Breast epithelium (tissue), 4 donors: Measurements from ENCODE around the gene SYN1. TPM values are rescaled to one million over a fixed set of nuclear protein-coding genes. Genes with fewer than 3 reads are reported as not detected.
"Not testable (repeated sequence)": the region's sequence is repeated elsewhere in the genome, so short reads cannot be mapped to it uniquely, and the experiment has no call there.

ENCODE experiments used
- DNase-seq, 2 donors: peaks; one replicate each; pipeline ENCODE4 v3.0.0-alpha.2; 2019; ENCODE audit warnings: low spot score in 2 of 2
- H3K27ac ChIP-seq, 2 donors: fragments of 200-600 bp; sonication (generic) in 1 of 2; one replicate each; pipeline ENCODE4 v1.5.1; 2016 to 2019; ENCODE audit warnings: mild to moderate bottlenecking in 1 of 2
- H3K27me3 ChIP-seq, 2 donors: fragments of 200-600 bp; sonication (generic) in 1 of 2; one replicate each; pipeline versions ENCODE4 v1.5.1 to v1.6.0; 2017 to 2019; ENCODE audit warnings: control low read depth in 1 of 2, mild to moderate bottlenecking in 1 of 2
- H3K36me3 ChIP-seq: fragments of 200-600 bp; one replicate; pipeline ENCODE4 v1.5.1; 2019
- H3K4me1 ChIP-seq, 2 donors: fragments of 200-600 bp; sonication (generic); one replicate each; pipeline ENCODE4 v1.5.1; 2016 to 2019; ENCODE audit warnings: control low read depth in 1 of 2
- H3K4me3 ChIP-seq, 3 donors: fragments of 200-600 bp; sonication (generic); 1 replicate in 2 of 3; 2 replicates in 1 of 3; pipeline ENCODE4 v1.5.1; 2016 to 2019; ENCODE audit warnings: mild to moderate bottlenecking in 3 of 3, moderate library complexity in 2 of 3
- H3K9me3 ChIP-seq, 2 donors: fragments of 200-600 bp; sonication (generic) in 1 of 2; one replicate each; pipeline ENCODE4 v1.5.1; 2016 to 2019; ENCODE audit warnings: control low read depth in 1 of 2
- CTCF ChIP-seq, 3 donors: fragments of 450-650 bp; IDR thresholded peaks; one replicate each; pipeline ENCODE4 v1.5.1; 2016 to 2017; ENCODE audit warnings: antibody characterized with exemption in 3 of 3, mild to moderate bottlenecking in 3 of 3, moderate library complexity in 3 of 3
- POLR2A ChIP-seq: fragments of 450-650 bp; IDR thresholded peaks from one replicate; pipeline ENCODE4 v1.6.1; 2016; ENCODE audit warnings: antibody characterized with exemption, mild to moderate bottlenecking, moderate library complexity
- POLR2AphosphoS5 ChIP-seq, 3 donors: sonication (generic); formaldehyde crosslinking; IDR thresholded peaks; one replicate each; pipeline ENCODE4 v1.6.1; 2017; ENCODE audit warnings: antibody characterized with exemption in 3 of 3
- intact Hi-C: fragments of 100-400 bp; cut with DNase I; formaldehyde crosslinking; loops from one replicate; pipeline ENCODE4 v1.15.1; 2023; ENCODE audit warnings: low total_unique reads
- total RNA-seq, 3 donors: library from RNA; depleted of rRNA; stranded (reverse); fragments of >200 nt; gene quantifications; one replicate each; pipeline ENCODE4 v1.1.0, GENCODE V29; 2016

SYN1 gene
- total RNA-seq, 3 donors from 2014 or later: not detected

GRCh38 chrX:47605024-47605423 lies 14.6 kb downstream of the SYN1 start:
- Histone ChIP-seq H3K36me3 (no peaks in the 10 kb centered on the region), H3K9me3 (peaks cover 3 to 9% of the 10 kb centered on the region in 2 donors), H3K27ac (no peak overlapping the region), H3K27me3 (peaks cover 0 to 17% of the 10 kb centered on the region in 2 donors), H3K4me3 (no peak overlapping the region), H3K4me1 (no peaks in the 10 kb centered on the region)
- TF ChIP-seq CTCF (IDR thresholded peaks at IDR 0.05) (no peak), POLR2AphosphoS5 (IDR thresholded peaks at IDR 0.05) (no peak), POLR2A (no peak)
- intact Hi-C loops: no loop called here
- no peak for DNase-seq

GRCh38 chrX:47603125-47603524 lies 16.5 kb downstream of the SYN1 start:
- H3K9me3 ChIP-seq: peaks cover 5 to 25% of the 10 kb centered on the region in 2 donors
- H3K4me1 ChIP-seq, H3K4me3 ChIP-seq, H3K27me3 ChIP-seq, intact Hi-C loops, DNase-seq, H3K27ac ChIP-seq, H3K36me3 ChIP-seq: not testable (repeated sequence)

- Histone ChIP-seq H3K4me1 (no peaks in the 10 kb centered on the region), H3K36me3 (no peaks in the 10 kb centered on the region), H3K27me3 (peaks cover 0 to 10% of the 10 kb centered on the region in 2 donors), H3K27ac (no peak overlapping the region), H3K9me3 (peaks cover 11 to 50% of the 10 kb centered on the region in 2 donors), H3K4me3 (no peak overlapping the region)
- DNase-seq: no peak
- intact Hi-C loops: no loop called here
- no peak for TF ChIP-seq CTCF (IDR thresholded peaks at IDR 0.05)
- no peak for TF ChIP-seq POLR2A
- TF ChIP-seq POLR2AphosphoS5 (IDR thresholded peaks at IDR 0.05): no peak
Observed at GRCh38 chrX:47597222-47597621, 22.4 kb downstream of the SYN1 start.

GRCh38 chrX:47596256-47596655 lies 23.4 kb downstream of the SYN1 start:
- Histone ChIP-seq H3K27ac (no peak overlapping the region), H3K36me3 (no peaks in the 10 kb centered on the region), H3K27me3 (peaks cover 0 to 10% of the 10 kb centered on the region in 2 donors), H3K4me3 (no peak overlapping the region), H3K4me1 (no peaks in the 10 kb centered on the region), H3K9me3 (peaks cover 11 to 50% of the 10 kb centered on the region in 2 donors)
- DNase-seq: no peak
- TF ChIP-seq POLR2AphosphoS5 (IDR thresholded peaks at IDR 0.05): no peak
- intact Hi-C loops: no loop called here

- no peaks in the 10 kb centered on the region for H3K36me3 ChIP-seq
- H3K27ac ChIP-seq: no peak overlapping the region
- H3K27me3 ChIP-seq: peaks cover 0 to 10% of the 10 kb centered on the region in 2 donors
- no peak for TF ChIP-seq CTCF (IDR thresholded peaks at IDR 0.05)
- TF ChIP-seq POLR2AphosphoS5 (IDR thresholded peaks at IDR 0.05): no peak
- H3K4me1 ChIP-seq: no peaks in the 10 kb centered on the region
- intact Hi-C loops: no loop called here
- H3K4me3 ChIP-seq: no peak overlapping the region
- H3K9me3 ChIP-seq: peaks cover 11 to 49% of the 10 kb centered on the region in 2 donors
- DNase-seq: no peak
Observed at GRCh38 chrX:47595716-47596251, 23.9 kb downstream of the SYN1 start.

- H3K4me3 ChIP-seq: no peak overlapping the region
- H3K4me1 ChIP-seq: no peaks in the 10 kb centered on the region
- DNase-seq: no peak
- H3K27ac ChIP-seq: no peak overlapping the region
- H3K27me3 ChIP-seq: peaks cover 0 to 13% of the 10 kb centered on the region in 2 donors
- H3K9me3 ChIP-seq: peaks cover 7 to 29% of the 10 kb centered on the region in 2 donors
- TF ChIP-seq POLR2A: no peak
- TF ChIP-seq CTCF (IDR thresholded peaks at IDR 0.05): no peak
- no peak for TF ChIP-seq POLR2AphosphoS5 (IDR thresholded peaks at IDR 0.05)
- no peaks in the 10 kb centered on the region for H3K36me3 ChIP-seq
- intact Hi-C loops: no loop called here
Observed at GRCh38 chrX:47593522-47593921, 26.1 kb downstream of the SYN1 start.
